ENCODE data around the gene AJAP1.

Gene AJAP1

GRCh38 chr1:4718071-4718470, 63.7 kb downstream of the AJAP1 start:
- no peak for DNase-seq (ENCODE audit: insufficient read length, low spot score)
- no peak for FAIRE-seq
- no peak for TF ChIP-seq CTCF (IDR thresholded peaks at IDR 0.05; ENCODE audit: insufficient read depth, missing control alignments)

- DNase-seq (ENCODE audit: insufficient read length, low spot score) (no peak), FAIRE-seq (no peak)
- no peak for TF ChIP-seq CTCF (IDR thresholded peaks at IDR 0.05; ENCODE audit: insufficient read depth, missing control alignments)
These were observed 68.7 kb downstream of the AJAP1 start for GRCh38 chr1:4723106-4723505.

GRCh38 chr1:4724001-4724400, 69.6 kb downstream of the AJAP1 start:
- DNase-seq (ENCODE audit: insufficient read length, low spot score) (no peak), FAIRE-seq (no peak)
- no peak for TF ChIP-seq CTCF (IDR thresholded peaks at IDR 0.05; ENCODE audit: insufficient read depth, missing control alignments)

- DNase-seq (ENCODE audit: insufficient read length, low spot score) (no peak), FAIRE-seq (no peak)
- no peak for TF ChIP-seq CTCF (IDR thresholded peaks at IDR 0.05; ENCODE audit: insufficient read depth, missing control alignments)
These were observed 70.4 kb downstream of the AJAP1 start for GRCh38 chr1:4724695-4725250.

- no peak for DNase-seq (ENCODE audit: insufficient read length, low spot score)
- TF ChIP-seq CTCF (IDR thresholded peaks at IDR 0.05; ENCODE audit: insufficient read depth, missing control alignments), result no peak
- FAIRE-seq, result no peak
These were observed 71.0 kb downstream of the AJAP1 start for GRCh38 chr1:4725416-4725815.

- TF ChIP-seq CTCF (IDR thresholded peaks at IDR 0.05; ENCODE audit: insufficient read depth, missing control alignments), result no peak
- DNase-seq (ENCODE audit: insufficient read length, low spot score), result no peak
- no peak for FAIRE-seq
These were observed 72.4 kb downstream of the AJAP1 start for GRCh38 chr1:4726620-4727341.
